Subcutaneous abdominal adipose tissue (tissue), 5 donors: ENCODE data around the gene TSPAN4.
A peak's percentile ranks its signal among the peaks of the same experiment; 100 is the strongest.

Experiments
- H3K27ac ChIP-seq: one replicate; pipeline ENCODE4 v1.7.0; 2013; ENCODE audit warnings: low read depth, mild to moderate bottlenecking, inconsistent platforms, low read length, moderate library complexity
- H3K27me3 ChIP-seq, 5 donors: one replicate each; pipeline ENCODE4 v1.7.0; 2013; ENCODE audit warnings: low read length in 5 of 5, inconsistent platforms in 1 of 5; ENCODE audit not compliant: control insufficient read depth in 5 of 5, insufficient read depth in 4 of 5
- H3K36me3 ChIP-seq, 5 donors: one replicate each; pipeline ENCODE4 v1.7.0; 2013; ENCODE audit warnings: low read length in 5 of 5; ENCODE audit not compliant: control insufficient read depth in 5 of 5, insufficient read depth in 5 of 5
- H3K4me1 ChIP-seq, 5 donors: one replicate each; pipeline ENCODE4 v1.7.0; 2013; ENCODE audit warnings: low read length in 5 of 5, mild to moderate bottlenecking in 3 of 5, moderate library complexity in 1 of 5; ENCODE audit not compliant: control insufficient read depth in 5 of 5, insufficient read depth in 5 of 5
- H3K4me3 ChIP-seq, 5 donors: one replicate each; pipeline ENCODE4 v1.7.0; 2013; ENCODE audit warnings: low read length in 5 of 5, low read depth in 1 of 5
- H3K9ac ChIP-seq, 5 donors: one replicate each; pipeline ENCODE4 v1.7.0; 2013; ENCODE audit warnings: low read length in 5 of 5, mild to moderate bottlenecking in 4 of 5, moderate library complexity in 3 of 5
- H3K9me3 ChIP-seq, 5 donors: one replicate each; pipeline ENCODE4 v1.7.0; 2013; ENCODE audit warnings: low read length in 5 of 5; ENCODE audit not compliant: control insufficient read depth in 5 of 5
- donor health status: healthy.
- donor health status: healthy.
- donor health status: healthy.
- donor health status: healthy.
- donor health status: healthy.

The TSPAN4 gene

GRCh38 chr11:824942-825341 lies 17.7 kb upstream of the TSPAN4 start:
- H3K36me3 ChIP-seq, result peaks cover 0 to 49% (median 40%) of the 10 kb centered on the region in 5 donors
- H3K4me3 ChIP-seq, result no peak overlapping the region
- no peak overlapping the region for H3K9ac ChIP-seq
- H3K27ac ChIP-seq, result peak overlapping the region; percentile 67
- no peaks in the 10 kb centered on the region for H3K9me3 ChIP-seq
- H3K27me3 ChIP-seq, result no peaks in the 10 kb centered on the region
- H3K4me1 ChIP-seq, result peaks cover 12 to 94% (median 82%) of the 10 kb centered on the region in 5 donors

- Histone ChIP-seq H3K27me3 (no peaks in the 10 kb centered on the region), H3K4me1 (peaks cover 12 to 96% (median 82%) of the 10 kb centered on the region in 5 donors), H3K4me3 (no peak overlapping the region), H3K9me3 (no peaks in the 10 kb centered on the region), H3K36me3 (peaks cover 0 to 49% (median 36%) of the 10 kb centered on the region in 5 donors), H3K9ac (no peak overlapping the region), H3K27ac (peak overlapping the region; percentile 67)
Measured at GRCh38 chr11:825366-826226, 17.1 kb upstream of the TSPAN4 start.

- Histone ChIP-seq H3K27me3 (no peaks in the 10 kb centered on the region), H3K9ac (no peak overlapping the region), H3K4me3 (no peak overlapping the region), H3K36me3 (peaks cover 0 to 43% (median 33%) of the 10 kb centered on the region in 5 donors), H3K27ac (peak overlapping the region; percentile 67), H3K9me3 (no peaks in the 10 kb centered on the region), H3K4me1 (peaks cover 8 to 96% (median 82%) of the 10 kb centered on the region in 5 donors)
Measured at GRCh38 chr11:826227-826621, 16.4 kb upstream of the TSPAN4 start.

DNA sequence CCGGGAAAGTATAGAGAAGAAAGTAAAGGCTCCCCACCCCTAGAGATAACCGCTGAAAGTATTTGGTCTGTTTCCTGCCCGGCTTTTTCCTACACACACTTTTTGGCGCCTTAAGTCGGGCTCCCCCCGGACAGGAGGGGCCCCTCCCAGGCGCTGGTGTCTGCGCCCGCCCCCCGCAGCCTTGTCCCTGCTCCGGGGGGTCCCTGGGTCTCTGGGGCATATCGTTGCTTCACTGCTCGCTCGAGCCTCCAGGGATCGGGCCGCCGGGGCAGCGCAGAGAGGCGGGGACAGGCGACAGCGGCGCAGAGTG lies 15.9 kb upstream of the TSPAN4 start:
- peak overlapping the region in 3 of 5 donors; percentile 7 to 45 (median 35) for H3K9ac ChIP-seq

DNA sequence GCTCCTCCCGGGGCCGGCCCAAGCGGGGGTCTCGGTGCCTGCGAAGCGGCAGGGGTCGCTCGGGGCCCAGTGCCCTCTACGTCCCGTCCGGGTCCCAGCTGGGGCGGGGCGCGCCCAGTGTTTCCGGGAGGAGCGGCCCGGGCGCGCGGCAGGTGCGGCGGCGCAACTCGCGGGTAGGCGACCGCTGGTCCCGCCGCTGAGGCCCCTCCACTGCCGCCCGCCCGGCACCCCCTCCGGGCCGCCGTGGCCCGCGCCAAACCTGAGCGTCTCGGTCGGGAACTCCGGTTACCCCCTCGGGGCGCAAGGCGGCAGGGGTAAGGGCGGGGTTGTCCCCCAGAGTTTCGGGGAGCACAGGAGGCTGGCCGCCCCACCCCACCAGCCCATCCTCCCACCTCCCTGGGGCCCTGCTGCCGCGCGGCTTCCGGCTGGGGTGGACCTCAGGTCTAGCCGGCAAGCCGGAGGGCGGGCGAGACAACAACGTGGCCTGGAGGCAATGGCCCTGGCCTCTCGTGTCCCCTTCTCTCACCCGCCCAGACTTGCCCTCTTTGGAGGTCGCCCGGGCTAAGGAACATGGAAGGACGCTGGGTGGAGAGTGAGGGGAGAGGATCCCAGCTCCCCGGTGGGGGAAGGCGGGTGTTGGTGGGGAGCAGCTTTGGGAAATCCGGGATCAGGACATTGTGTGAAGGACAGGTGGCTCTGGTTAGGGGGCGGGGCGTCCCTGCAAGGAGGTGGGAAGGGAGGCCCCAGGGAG lies 15.3 kb upstream of the TSPAN4 start:
- peak overlapping the region in 3 of 5 donors; percentile 22 to 59 (median 55) for H3K4me3 ChIP-seq
- peaks cover 3 to 96% (median 82%) of the 10 kb centered on the region in 5 donors for H3K4me1 ChIP-seq
- H3K27me3 ChIP-seq, result no peaks in the 10 kb centered on the region
- H3K36me3 ChIP-seq, result peaks cover 0 to 32% (median 27%) of the 10 kb centered on the region in 5 donors
- H3K9ac ChIP-seq, result peak overlapping the region in 4 of 5 donors; percentile 7 to 45 (median 30)
- H3K27ac ChIP-seq, result peak overlapping the region; percentile 67
- H3K9me3 ChIP-seq, result no peaks in the 10 kb centered on the region

More for the DNA sequence above, 15.9 kb upstream of the TSPAN4 start:
- H3K27ac ChIP-seq, result peak overlapping the region; percentile 67
- H3K4me3 ChIP-seq, result peak overlapping the region in 2 of 5 donors; percentile 55 to 59
- peaks cover 0 to 37% (median 29%) of the 10 kb centered on the region in 5 donors for H3K36me3 ChIP-seq
- peaks cover 4 to 96% (median 82%) of the 10 kb centered on the region in 5 donors for H3K4me1 ChIP-seq
- no peaks in the 10 kb centered on the region for H3K27me3 ChIP-seq
- no peaks in the 10 kb centered on the region for H3K9me3 ChIP-seq

GRCh38 chr11:827897-828192 lies 14.8 kb upstream of the TSPAN4 start, which contains the start of gene CRACR2B:
CRACR2B (plus strand) TSS chr11:827919; CDS start chr11:828608, 689 bp downstream.
- Histone ChIP-seq H3K27me3 (no peaks in the 10 kb centered on the region), H3K9me3 (no peaks in the 10 kb centered on the region), H3K27ac (peak within 1 kb of the TSS; percentile 67), H3K9ac (peak within 1 kb of the TSS in 4 of 5 donors; percentile 7 to 74 (median 49)), H3K36me3 (peaks cover 0 to 27% (median 22%) of the 10 kb centered on the region in 5 donors), H3K4me3 (peak within 1 kb of the TSS in 3 of 5 donors; percentile 62 to 75 (median 66)), H3K4me1 (peaks cover 3 to 94% (median 80%) of the 10 kb centered on the region in 5 donors)

DNA sequence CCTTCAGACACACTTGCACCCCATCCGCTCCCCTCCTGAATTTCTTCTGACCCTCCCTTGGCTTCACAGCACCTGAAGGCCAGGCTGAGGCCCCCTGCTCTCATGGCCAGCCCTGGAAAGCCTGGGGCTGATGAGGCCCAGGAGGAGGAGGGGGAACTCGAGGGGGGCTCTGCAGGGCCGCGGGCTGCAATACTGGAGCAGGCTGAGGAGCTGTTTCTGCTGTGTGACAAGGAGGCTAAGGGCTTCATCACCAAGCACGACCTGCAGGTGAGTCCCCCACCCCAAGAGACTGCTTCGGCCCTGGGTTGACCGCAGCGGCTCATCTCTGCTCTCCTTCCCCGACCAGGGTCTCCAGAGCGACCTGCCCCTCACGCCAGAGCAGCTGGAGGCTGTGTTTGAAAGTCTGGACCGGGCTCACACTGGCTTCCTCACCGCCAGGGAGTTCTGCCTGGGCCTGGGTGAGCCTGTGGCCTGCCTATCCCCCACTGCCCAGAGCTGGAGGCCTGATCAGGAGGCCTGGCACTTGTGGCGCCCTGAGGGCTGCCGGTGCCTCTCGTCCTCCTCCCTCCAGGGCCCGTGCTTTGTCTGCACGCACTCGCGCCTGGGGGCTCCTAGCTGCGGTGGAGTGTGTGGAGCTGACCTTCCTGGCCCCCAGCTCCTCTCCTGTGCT lies 14.0 kb upstream of the TSPAN4 start:
- peaks cover 3 to 89% (median 77%) of the 10 kb centered on the region in 5 donors for H3K4me1 ChIP-seq
- peaks cover 0 to 21% (median 17%) of the 10 kb centered on the region in 5 donors for H3K36me3 ChIP-seq
- H3K9ac ChIP-seq, result peak overlapping the region in 2 of 5 donors; percentile 53 to 74
- peak overlapping the region; percentile 67 for H3K27ac ChIP-seq
- peak overlapping the region in 3 of 5 donors; percentile 62 to 75 (median 66) for H3K4me3 ChIP-seq
- H3K27me3 ChIP-seq, result no peaks in the 10 kb centered on the region
- H3K9me3 ChIP-seq, result no peaks in the 10 kb centered on the region

- H3K36me3 ChIP-seq, result peaks cover 0 to 14% (median 10%) of the 10 kb centered on the region in 5 donors
- peak overlapping the region; percentile 23 for H3K27ac ChIP-seq
- H3K27me3 ChIP-seq, result no peaks in the 10 kb centered on the region
- H3K9me3 ChIP-seq, result no peaks in the 10 kb centered on the region
- H3K4me3 ChIP-seq, result peak overlapping the region in 4 of 5 donors; percentile 58 to 75 (median 64)
- peak overlapping the region in 2 of 5 donors; percentile 53 to 74 for H3K9ac ChIP-seq
- peaks cover 4 to 90% (median 77%) of the 10 kb centered on the region in 5 donors for H3K4me1 ChIP-seq
Measured at GRCh38 chr11:829176-829846, 13.3 kb upstream of the TSPAN4 start.

DNA sequence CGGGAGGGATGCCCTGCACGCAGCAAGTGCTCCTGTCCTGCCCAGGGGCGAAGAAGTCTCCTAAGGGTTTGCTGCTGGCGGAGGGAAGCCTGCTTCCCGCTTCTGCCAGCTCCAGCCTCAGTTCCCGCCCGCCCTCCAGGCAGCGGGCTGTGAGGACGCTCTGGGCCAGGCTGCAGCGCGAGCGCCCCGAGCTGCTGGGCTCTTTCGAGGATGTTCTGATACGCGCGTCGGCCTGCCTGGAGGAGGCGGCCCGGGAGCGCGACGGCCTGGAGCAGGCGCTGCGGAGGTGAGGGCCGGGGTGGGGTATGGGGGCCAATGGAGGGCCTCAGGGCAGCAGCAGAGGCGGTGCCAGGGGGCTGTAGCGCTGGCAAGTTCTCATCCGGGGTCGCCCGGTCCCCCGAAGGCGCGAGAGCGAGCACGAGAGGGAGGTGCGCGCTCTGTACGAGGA lies 12.8 kb upstream of the TSPAN4 start:
- Histone ChIP-seq H3K27ac (peak overlapping the region; percentile 23), H3K9ac (peak overlapping the region in 2 of 5 donors; percentile 53 to 74), H3K4me3 (peak overlapping the region in 4 of 5 donors; percentile 58 to 75 (median 64)), H3K9me3 (no peaks in the 10 kb centered on the region), H3K36me3 (peaks cover 0 to 9% (median 5%) of the 10 kb centered on the region in 5 donors), H3K27me3 (no peaks in the 10 kb centered on the region), H3K4me1 (peaks cover 6 to 91% (median 78%) of the 10 kb centered on the region in 5 donors)
